Thyroid gland (tissue), 4 donors: ENCODE results near the gene MAPK11.

Experiments used
- CTCF ChIP-seq, 6 experiments: fragments of 200-600 bp in 3 of 6; fragments of 450-650 bp in 3 of 6; sonication (generic) in 3 of 6; IDR thresholded peaks; one replicate each; pipeline ENCODE4 v1.5.1; 2016 to 2019; ENCODE audit warnings: antibody characterized with exemption in 6 of 6, mild to moderate bottlenecking in 2 of 6, inconsistent platforms in 1 of 6, moderate library complexity in 1 of 6
- POLR2A ChIP-seq, 2 donors: fragments of 450-650 bp; IDR thresholded peaks; one replicate each; pipeline ENCODE4 v1.6.1; 2017; ENCODE audit warnings: antibody characterized with exemption in 2 of 2, mild to moderate bottlenecking in 2 of 2, moderate library complexity in 1 of 2

DNA sequence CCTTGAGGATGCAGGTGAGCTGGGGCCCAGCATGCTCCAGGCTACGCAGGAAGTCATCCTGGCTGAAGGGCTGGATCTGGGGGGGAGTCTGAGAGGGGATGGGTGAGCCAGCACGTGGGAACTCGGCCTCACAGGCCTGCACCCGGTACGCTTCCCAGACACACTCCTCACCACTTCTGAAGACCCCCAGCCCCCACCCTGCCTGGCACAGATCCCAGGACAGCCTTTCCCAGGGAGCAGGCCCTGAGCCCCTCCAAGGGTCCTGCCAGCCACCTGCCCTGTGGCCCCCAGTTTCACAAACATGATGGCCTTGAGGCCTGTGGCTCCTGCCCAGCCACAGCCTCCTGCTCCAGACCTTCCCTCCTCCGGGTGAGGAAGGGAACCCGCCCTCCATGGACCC lies 42.8 kb upstream of the MAPK11 start:
- TF ChIP-seq CTCF (IDR thresholded peaks at IDR 0.05) (no peak), POLR2A (IDR thresholded peaks at IDR 0.05) (no peak)
